ENCODE results near the gene MS4A10. TPM values are rescaled to one million over a fixed set of nuclear protein-coding genes. Genes with fewer than 3 reads are reported as not detected.

Gene MS4A10
- total RNA-seq, 1 donor, result not detected

DNA sequence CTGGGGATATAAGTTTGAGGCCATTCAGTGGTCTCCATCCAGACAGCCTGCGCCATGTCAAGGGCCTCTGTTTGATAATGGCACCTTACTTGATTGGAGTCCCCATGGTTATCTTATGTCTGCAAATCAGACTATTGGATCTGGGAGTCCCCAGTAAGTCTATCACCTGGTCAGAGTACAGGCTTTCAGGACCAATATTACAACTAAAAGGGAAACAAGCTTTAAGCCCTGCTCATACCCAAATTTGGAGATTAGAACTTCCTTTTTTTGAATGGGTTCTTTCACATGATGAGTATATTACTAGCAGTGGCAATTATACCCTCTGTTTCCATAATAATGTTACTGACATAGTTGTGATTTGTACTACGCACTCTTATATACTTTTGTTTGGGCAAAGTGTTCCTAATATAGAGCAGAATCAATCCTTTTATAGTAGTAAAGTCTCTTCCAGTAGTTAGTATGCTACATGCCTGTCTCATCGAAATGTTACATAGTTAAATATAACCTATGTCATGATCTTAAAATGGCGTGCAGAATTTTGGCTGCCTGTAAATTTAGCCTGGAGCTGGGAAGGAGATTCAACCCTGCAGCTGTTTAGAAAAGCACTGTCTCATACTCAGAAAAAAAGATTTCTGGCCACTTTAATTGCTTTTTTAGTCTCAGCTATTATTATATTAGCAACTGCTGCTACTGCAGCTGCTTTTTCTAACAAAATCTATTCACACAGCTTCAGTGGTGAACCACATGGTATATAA, 23.5 kb upstream of the MS4A10 start:
- Histone ChIP-seq H3K4me2 (ENCODE audit: insufficient read depth, low read length) (no peak overlapping the region), H3K4me3 (ENCODE audit: insufficient read depth, low read length) (no peak overlapping the region), H4K20me1 (ENCODE audit: insufficient read depth, low read length) (no peaks in the 10 kb centered on the region), H3K4me1 (ENCODE audit: insufficient read depth, low read length) (no peaks in the 10 kb centered on the region), H3K27me3 (ENCODE audit: insufficient read depth, low read length) (peaks cover 19% of the 10 kb centered on the region), H3K27ac (ENCODE audit: low read depth, low read length) (no peak overlapping the region), H3K79me2 (ENCODE audit: insufficient read depth, low read length) (no peaks in the 10 kb centered on the region), H3K36me3 (ENCODE audit: insufficient read depth, low read length) (no peaks in the 10 kb centered on the region), H2AFZ (ENCODE audit: low read length) (no peak overlapping the region), H3K9me3 (ENCODE audit: low read depth, low read length) (no peaks in the 10 kb centered on the region)
- TF ChIP-seq, protein P1, sequence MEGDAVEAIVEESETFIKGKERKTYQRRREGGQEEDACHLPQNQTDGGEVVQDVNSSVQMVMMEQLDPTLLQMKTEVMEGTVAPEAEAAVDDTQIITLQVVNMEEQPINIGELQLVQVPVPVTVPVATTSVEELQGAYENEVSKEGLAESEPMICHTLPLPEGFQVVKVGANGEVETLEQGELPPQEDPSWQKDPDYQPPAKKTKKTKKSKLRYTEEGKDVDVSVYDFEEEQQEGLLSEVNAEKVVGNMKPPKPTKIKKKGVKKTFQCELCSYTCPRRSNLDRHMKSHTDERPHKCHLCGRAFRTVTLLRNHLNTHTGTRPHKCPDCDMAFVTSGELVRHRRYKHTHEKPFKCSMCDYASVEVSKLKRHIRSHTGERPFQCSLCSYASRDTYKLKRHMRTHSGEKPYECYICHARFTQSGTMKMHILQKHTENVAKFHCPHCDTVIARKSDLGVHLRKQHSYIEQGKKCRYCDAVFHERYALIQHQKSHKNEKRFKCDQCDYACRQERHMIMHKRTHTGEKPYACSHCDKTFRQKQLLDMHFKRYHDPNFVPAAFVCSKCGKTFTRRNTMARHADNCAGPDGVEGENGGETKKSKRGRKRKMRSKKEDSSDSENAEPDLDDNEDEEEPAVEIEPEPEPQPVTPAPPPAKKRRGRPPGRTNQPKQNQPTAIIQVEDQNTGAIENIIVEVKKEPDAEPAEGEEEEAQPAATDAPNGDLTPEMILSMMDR (IDR thresholded peaks at IDR 0.05; ENCODE audit: extremely low read depth, low read depth, low read length), result no peak
- DNase-seq (ENCODE audit: insufficient read length, low spot score, missing footprints), result peak; percentile 38

DNA sequence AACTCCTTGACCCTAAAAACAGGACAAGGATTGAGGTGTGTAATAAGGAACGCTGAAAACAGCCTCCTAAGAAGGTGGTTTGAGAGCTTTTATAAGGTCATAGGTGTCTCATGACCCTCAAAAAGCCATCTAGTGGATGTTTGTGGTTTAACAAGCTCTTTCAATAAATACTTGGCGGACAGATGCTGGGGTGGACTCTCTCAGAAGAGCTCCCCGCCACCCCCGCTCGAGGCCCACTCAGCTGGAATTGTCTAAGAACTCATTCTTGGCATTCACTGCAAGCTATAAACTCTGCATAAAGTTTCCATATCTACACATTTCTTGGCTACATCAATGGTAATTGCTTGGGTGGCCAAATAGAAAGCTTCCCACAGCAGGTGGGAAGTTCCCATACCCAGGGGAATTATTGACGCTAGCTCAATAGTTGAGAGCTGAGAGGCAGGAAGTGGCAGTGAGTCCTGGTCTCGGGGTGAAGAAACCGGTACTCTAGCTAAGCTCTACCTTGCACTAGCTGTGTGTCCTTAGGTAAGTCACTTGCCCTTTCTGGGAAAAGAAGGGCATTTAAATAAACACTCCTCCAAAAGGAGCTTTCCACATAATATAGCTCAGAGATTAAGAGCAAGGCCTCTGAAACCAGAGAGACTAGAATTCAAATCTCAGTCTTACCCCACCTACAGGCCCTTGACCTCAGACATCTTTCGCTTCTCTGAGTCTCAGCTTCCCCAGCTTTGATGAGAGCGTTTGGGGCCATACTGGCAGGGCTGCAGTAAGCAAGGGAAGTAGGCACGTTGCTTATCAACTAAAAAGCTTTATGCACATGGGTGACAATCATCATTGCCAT, 22.1 kb upstream of the MS4A10 start:
- H4K20me1 ChIP-seq (ENCODE audit: insufficient read depth, low read length), result no peaks in the 10 kb centered on the region
- TF ChIP-seq, protein P1 (IDR thresholded peaks at IDR 0.05; ENCODE audit: extremely low read depth, low read depth, low read length), result peak; percentile 28
- peaks cover 19% of the 10 kb centered on the region for H3K27me3 ChIP-seq (ENCODE audit: insufficient read depth, low read length)
- H3K79me2 ChIP-seq (ENCODE audit: insufficient read depth, low read length), result no peaks in the 10 kb centered on the region
- no peak overlapping the region for H3K4me3 ChIP-seq (ENCODE audit: insufficient read depth, low read length)
- DNase-seq (ENCODE audit: insufficient read length, low spot score, missing footprints), result no peak
- no peaks in the 10 kb centered on the region for H3K36me3 ChIP-seq (ENCODE audit: insufficient read depth, low read length)
- no peak overlapping the region for H3K4me2 ChIP-seq (ENCODE audit: insufficient read depth, low read length)
- no peaks in the 10 kb centered on the region for H3K9me3 ChIP-seq (ENCODE audit: low read depth, low read length)
- H3K4me1 ChIP-seq (ENCODE audit: insufficient read depth, low read length), result no peaks in the 10 kb centered on the region
- H3K27ac ChIP-seq (ENCODE audit: low read depth, low read length), result no peak overlapping the region
- H2AFZ ChIP-seq (ENCODE audit: low read length), result no peak overlapping the region

DNA sequence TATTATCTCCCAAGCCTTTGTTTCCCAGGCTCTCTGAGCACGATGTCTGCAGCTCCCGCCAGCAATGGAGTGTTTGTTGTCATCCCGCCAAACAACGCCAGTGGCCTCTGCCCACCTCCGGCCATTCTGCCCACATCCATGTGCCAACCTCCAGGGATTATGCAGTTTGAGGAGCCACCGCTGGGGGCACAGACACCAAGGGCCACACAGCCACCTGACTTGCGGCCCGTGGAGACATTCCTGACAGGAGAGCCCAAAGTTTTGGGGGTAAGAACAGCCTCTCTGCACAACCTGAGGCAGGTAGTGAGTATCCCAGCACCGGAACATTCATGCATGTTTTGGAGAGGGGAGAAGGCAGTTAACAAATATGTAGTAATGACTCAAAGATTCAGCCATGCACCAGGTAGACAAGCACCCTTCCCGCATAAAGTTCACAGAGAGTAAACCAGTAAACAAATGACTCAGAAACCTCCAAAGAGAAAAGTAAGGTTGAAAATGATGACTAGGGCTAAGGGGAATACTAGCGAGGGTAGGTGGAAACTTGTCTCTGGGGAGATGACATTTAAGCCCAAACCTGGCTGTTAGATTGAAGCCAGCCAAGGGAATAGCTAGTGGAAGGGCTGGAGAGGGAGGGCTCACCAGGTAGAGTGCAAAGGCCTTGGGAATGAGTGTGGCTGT, 21.3 kb upstream of the MS4A10 start:
- H3K4me3 ChIP-seq (ENCODE audit: insufficient read depth, low read length), result no peak overlapping the region
- H3K4me1 ChIP-seq (ENCODE audit: insufficient read depth, low read length), result no peaks in the 10 kb centered on the region
- no peak overlapping the region for H2AFZ ChIP-seq (ENCODE audit: low read length)
- no peak overlapping the region for H3K4me2 ChIP-seq (ENCODE audit: insufficient read depth, low read length)
- TF ChIP-seq, protein P1 (IDR thresholded peaks at IDR 0.05; ENCODE audit: extremely low read depth, low read depth, low read length), result no peak
- no peak overlapping the region for H3K27ac ChIP-seq (ENCODE audit: low read depth, low read length)
- peak; percentile 23 for DNase-seq (ENCODE audit: insufficient read length, low spot score, missing footprints)
- H3K79me2 ChIP-seq (ENCODE audit: insufficient read depth, low read length), result no peaks in the 10 kb centered on the region
- peaks cover 15% of the 10 kb centered on the region for H3K27me3 ChIP-seq (ENCODE audit: insufficient read depth, low read length)
- no peaks in the 10 kb centered on the region for H4K20me1 ChIP-seq (ENCODE audit: insufficient read depth, low read length)
- H3K36me3 ChIP-seq (ENCODE audit: insufficient read depth, low read length), result no peaks in the 10 kb centered on the region
- no peaks in the 10 kb centered on the region for H3K9me3 ChIP-seq (ENCODE audit: low read depth, low read length)

All from osteoblast (primary cell).